PFSK-1 (cell line): Measurements from ENCODE around the gene PTPN14.

ENCODE experiments used
- POLR2AphosphoS5 ChIP-seq: IDR thresholded peaks from 2 replicates; pipeline ENCODE4 v1.6.1; 2012; ENCODE audit warnings: low read depth, mild to moderate bottlenecking, control low read depth, low read length, moderate library complexity
- REST ChIP-seq, 2 experiments: IDR thresholded peaks; 2 replicates each; pipeline versions ENCODE4 v1.6.1 to v1.8.0; 2011 to 2012; ENCODE audit warnings: low read depth in 2 of 2, low read length in 2 of 2, control low read depth in 1 of 2, inconsistent platforms in 1 of 2, mild to moderate bottlenecking in 1 of 2, moderate library complexity in 1 of 2; ENCODE audit not compliant: insufficient read depth in 1 of 2

GRCh38 chr1:214369364-214369763 lies 182.0 kb downstream of the PTPN14 start:
- TF ChIP-seq POLR2AphosphoS5 (no peak), REST (IDR thresholded peaks at IDR 0.05; ENCODE audit: insufficient read depth in 1 of 2, low read depth in 2 of 2, low read length in 2 of 2) (no peak)
